Measurements from ENCODE around the gene OTUB1.

DNA sequence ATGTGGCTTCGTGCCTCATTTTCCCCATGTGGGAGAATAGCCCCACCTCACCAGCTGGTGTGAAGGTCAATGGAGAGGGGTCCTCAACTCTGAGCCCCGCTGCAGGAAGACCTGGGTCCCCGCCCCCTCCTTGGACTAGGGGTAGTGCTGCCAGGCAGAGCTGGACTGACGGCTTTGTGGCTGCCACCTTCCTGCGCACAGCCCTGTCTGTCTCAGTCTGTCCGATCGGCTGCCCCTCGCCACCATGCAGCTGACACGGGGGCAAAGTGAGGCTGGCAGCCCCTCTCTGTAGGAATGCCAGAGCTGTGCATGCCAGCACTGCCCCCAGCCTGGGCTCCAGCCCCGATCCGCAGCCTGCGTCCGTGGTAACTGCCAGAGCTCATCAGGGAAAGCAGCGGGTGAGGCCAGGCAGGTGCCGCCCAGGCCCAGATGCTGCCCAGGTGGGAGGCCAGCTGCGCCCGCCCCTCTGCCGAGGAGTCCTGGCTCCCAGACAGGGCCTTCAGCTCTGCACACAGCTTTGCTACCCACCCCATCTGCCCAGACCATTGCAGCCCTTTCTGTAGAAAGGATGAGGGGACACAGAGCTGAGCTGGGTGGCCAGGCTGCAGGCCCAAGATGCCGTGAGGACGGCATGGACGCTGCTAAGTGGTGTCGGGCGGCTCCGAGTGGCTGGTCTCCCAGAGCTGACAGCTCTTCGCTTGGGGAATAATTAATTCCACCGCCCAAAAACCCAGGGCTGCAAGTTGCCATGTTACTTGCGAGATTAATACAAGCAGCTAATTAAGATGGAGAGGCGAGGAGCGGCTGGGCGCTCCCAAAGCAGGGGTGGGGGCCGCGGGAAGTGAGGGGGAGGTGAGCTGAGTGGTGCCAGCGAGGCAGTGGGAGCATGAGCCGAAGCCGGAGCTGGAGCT lies 30.0 kb downstream of the OTUB1 start:
- TF ChIP-seq, protein P1, sequence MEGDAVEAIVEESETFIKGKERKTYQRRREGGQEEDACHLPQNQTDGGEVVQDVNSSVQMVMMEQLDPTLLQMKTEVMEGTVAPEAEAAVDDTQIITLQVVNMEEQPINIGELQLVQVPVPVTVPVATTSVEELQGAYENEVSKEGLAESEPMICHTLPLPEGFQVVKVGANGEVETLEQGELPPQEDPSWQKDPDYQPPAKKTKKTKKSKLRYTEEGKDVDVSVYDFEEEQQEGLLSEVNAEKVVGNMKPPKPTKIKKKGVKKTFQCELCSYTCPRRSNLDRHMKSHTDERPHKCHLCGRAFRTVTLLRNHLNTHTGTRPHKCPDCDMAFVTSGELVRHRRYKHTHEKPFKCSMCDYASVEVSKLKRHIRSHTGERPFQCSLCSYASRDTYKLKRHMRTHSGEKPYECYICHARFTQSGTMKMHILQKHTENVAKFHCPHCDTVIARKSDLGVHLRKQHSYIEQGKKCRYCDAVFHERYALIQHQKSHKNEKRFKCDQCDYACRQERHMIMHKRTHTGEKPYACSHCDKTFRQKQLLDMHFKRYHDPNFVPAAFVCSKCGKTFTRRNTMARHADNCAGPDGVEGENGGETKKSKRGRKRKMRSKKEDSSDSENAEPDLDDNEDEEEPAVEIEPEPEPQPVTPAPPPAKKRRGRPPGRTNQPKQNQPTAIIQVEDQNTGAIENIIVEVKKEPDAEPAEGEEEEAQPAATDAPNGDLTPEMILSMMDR (IDR thresholded peaks at IDR 0.05 in 2 of 3, conservative IDR thresholded peaks at IDR 0.05 in 1 of 3; ENCODE audit: insufficient read depth in 2 of 3, low read depth in 1 of 3, low read length in 3 of 3) = no peak
- TF ChIP-seq, protein P2, sequence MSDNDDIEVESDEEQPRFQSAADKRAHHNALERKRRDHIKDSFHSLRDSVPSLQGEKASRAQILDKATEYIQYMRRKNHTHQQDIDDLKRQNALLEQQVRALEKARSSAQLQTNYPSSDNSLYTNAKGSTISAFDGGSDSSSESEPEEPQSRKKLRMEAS (CRISPR knock-in tag; IDR thresholded peaks at IDR 0.05) = no peak
- TF ChIP-seq CBX2 (IDR thresholded peaks at IDR 0.05; ENCODE audit: insufficient read depth, low read length, poor library complexity, severe bottlenecking) (no peak), CBX1 (IDR thresholded peaks at IDR 0.05; ENCODE audit: low read depth) (no peak), C11orf30 (IDR thresholded peaks at IDR 0.05; ENCODE audit: low read depth) (no peak), KDM5B (IDR thresholded peaks at IDR 0.05; ENCODE audit: insufficient replicate concordance, low read depth, low read length) (no peak), GTF2F1 (IDR thresholded peaks at IDR 0.05; ENCODE audit: low read depth, low read length) (no peak), ZNF707 (CRISPR knock-in tag; conservative IDR thresholded peaks at IDR 0.05) (no peak), ARHGAP35 (IDR thresholded peaks at IDR 0.05; ENCODE audit: partially characterized antibody) (no peak), E2F4 (CRISPR knock-in tag; IDR thresholded peaks at IDR 0.05; ENCODE audit: low read depth) (no peak), RAD21 (CRISPR knock-in tag; conservative IDR thresholded peaks at IDR 0.05 in 1 of 2, IDR thresholded peaks at IDR 0.05 in 1 of 2) (no peak), CEBPB (tag; IDR thresholded peaks at IDR 0.05) (no peak)
- TF ChIP-seq, protein P3, sequence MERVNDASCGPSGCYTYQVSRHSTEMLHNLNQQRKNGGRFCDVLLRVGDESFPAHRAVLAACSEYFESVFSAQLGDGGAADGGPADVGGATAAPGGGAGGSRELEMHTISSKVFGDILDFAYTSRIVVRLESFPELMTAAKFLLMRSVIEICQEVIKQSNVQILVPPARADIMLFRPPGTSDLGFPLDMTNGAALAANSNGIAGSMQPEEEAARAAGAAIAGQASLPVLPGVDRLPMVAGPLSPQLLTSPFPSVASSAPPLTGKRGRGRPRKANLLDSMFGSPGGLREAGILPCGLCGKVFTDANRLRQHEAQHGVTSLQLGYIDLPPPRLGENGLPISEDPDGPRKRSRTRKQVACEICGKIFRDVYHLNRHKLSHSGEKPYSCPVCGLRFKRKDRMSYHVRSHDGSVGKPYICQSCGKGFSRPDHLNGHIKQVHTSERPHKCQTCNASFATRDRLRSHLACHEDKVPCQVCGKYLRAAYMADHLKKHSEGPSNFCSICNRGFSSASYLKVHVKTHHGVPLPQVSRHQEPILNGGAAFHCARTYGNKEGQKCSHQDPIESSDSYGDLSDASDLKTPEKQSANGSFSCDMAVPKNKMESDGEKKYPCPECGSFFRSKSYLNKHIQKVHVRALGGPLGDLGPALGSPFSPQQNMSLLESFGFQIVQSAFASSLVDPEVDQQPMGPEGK (CRISPR knock-in tag; IDR thresholded peaks at IDR 0.05; ENCODE audit: borderline replicate concordance) = no peak
- TF ChIP-seq, protein P4, sequence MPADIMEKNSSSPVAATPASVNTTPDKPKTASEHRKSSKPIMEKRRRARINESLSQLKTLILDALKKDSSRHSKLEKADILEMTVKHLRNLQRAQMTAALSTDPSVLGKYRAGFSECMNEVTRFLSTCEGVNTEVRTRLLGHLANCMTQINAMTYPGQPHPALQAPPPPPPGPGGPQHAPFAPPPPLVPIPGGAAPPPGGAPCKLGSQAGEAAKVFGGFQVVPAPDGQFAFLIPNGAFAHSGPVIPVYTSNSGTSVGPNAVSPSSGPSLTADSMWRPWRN (IDR thresholded peaks at IDR 0.05; ENCODE audit: low read depth) = no peak

Measured in K562 (cell line).